DOHH2 (cell line): ENCODE results near the gene IYD.

Experiments used
- EZH2phosphoT487 ChIP-seq: fragments of 200-600 bp; sonication (generic); IDR thresholded peaks from 2 replicates; pipeline ENCODE4 v1.6.1; 2017; ENCODE audit warnings: borderline replicate concordance, mild to moderate bottlenecking, antibody characterized with exemption, low read length, moderate library complexity, mixed read lengths
- TF ChIP-seq, protein P1 (sequence below): fragments of 200-600 bp; sonication (generic); IDR thresholded peaks from one replicate; pipeline ENCODE4 v1.5.1; 2014; ENCODE audit warnings: antibody characterized with exemption, mild to moderate bottlenecking, low read depth, low read length; ENCODE audit not compliant: poor library complexity, severe bottlenecking

- TF ChIP-seq, protein P1, sequence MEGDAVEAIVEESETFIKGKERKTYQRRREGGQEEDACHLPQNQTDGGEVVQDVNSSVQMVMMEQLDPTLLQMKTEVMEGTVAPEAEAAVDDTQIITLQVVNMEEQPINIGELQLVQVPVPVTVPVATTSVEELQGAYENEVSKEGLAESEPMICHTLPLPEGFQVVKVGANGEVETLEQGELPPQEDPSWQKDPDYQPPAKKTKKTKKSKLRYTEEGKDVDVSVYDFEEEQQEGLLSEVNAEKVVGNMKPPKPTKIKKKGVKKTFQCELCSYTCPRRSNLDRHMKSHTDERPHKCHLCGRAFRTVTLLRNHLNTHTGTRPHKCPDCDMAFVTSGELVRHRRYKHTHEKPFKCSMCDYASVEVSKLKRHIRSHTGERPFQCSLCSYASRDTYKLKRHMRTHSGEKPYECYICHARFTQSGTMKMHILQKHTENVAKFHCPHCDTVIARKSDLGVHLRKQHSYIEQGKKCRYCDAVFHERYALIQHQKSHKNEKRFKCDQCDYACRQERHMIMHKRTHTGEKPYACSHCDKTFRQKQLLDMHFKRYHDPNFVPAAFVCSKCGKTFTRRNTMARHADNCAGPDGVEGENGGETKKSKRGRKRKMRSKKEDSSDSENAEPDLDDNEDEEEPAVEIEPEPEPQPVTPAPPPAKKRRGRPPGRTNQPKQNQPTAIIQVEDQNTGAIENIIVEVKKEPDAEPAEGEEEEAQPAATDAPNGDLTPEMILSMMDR, result no peak
- TF ChIP-seq EZH2phosphoT487, result no peak
Observed at GRCh38 chr6:150450918-150451317, 82.1 kb downstream of the IYD start.
